IPS DF 6.9 (cell line): ENCODE measurements around the gene PPIL3.

Experiments used
- DNase-seq: peaks from one replicate; pipeline ENCODE4 v3.0.0-alpha.2; 2013; ENCODE audit warnings: low read depth, low spot score
- H3K27ac ChIP-seq: one replicate; pipeline ENCODE4 v1.5.1; 2013; ENCODE audit warnings: low read length, control low read depth
- H3K27me3 ChIP-seq: 2 replicates; pipeline ENCODE4 v1.6.1; 2013; ENCODE audit warnings: mild to moderate bottlenecking, low read length; ENCODE audit not compliant: control insufficient read depth, insufficient read depth
- H3K36me3 ChIP-seq: 2 replicates; pipeline ENCODE4 v1.6.1; 2013; ENCODE audit warnings: low read length; ENCODE audit not compliant: control insufficient read depth, insufficient read depth
- H3K4me1 ChIP-seq: 2 replicates; pipeline ENCODE4 v1.6.1; 2013; ENCODE audit warnings: low read length; ENCODE audit not compliant: control insufficient read depth, insufficient read depth
- H3K4me3 ChIP-seq: 2 replicates; pipeline ENCODE4 v1.5.1; 2013; ENCODE audit warnings: mild to moderate bottlenecking, low read length
- H3K9me3 ChIP-seq: 2 replicates; pipeline ENCODE4 v1.6.1; 2013; ENCODE audit warnings: low read length, inconsistent platforms; ENCODE audit not compliant: control insufficient read depth, insufficient read depth
- WGBS: extraction: QIAGEN DNeasy Blood & Tissue Kit; methylation state at CpG from one replicate; pipeline ENCODE4 v1.1.7; 2013; ENCODE audit warnings: mixed read lengths, missing lambda C conversion rate; ENCODE audit not compliant: insufficient read length, insufficient coverage; 5-methylcytosine and 5-hydroxymethylcytosine counted together

The PPIL3 gene

GRCh38 chr2:200860092-200860795, 28.6 kb downstream of the PPIL3 start:
- H3K9me3 ChIP-seq = no peaks in the 10 kb centered on the region
- no peak overlapping the region for H3K27ac ChIP-seq
- H3K4me3 ChIP-seq = no peak overlapping the region
- DNase-seq = no peak
- H3K36me3 ChIP-seq = peaks cover 20% of the 10 kb centered on the region; the same call in 1 of the 2 replicates
- H3K4me1 ChIP-seq = no peaks in the 10 kb centered on the region
- WGBS = no CpG with 5 or more reads among the region's 12 CpGs
- no peaks in the 10 kb centered on the region for H3K27me3 ChIP-seq

- Histone ChIP-seq H3K4me3 (no peak overlapping the region), H3K36me3 (peaks cover 35% of the 10 kb centered on the region; the same call in 1 of the 2 replicates), H3K9me3 (no peaks in the 10 kb centered on the region), H3K27me3 (no peaks in the 10 kb centered on the region), H3K4me1 (no peaks in the 10 kb centered on the region), H3K27ac (no peak overlapping the region)
- no peak for DNase-seq
- WGBS = no CpG with 5 or more reads among the region's 8 CpGs
Observed at GRCh38 chr2:200856806-200857205, 32.1 kb downstream of the PPIL3 start.

- no peaks in the 10 kb centered on the region for H3K27me3 ChIP-seq
- H3K9me3 ChIP-seq = no peaks in the 10 kb centered on the region
- no peak for DNase-seq
- H3K4me3 ChIP-seq = no peak overlapping the region
- H3K27ac ChIP-seq = no peak overlapping the region
- WGBS = no CpG with 5 or more reads among the region's 2 CpGs
- no peaks in the 10 kb centered on the region for H3K4me1 ChIP-seq
- H3K36me3 ChIP-seq = peaks cover 28% of the 10 kb centered on the region; the same call in 1 of the 2 replicates
Observed at GRCh38 chr2:200852605-200853004, 36.3 kb downstream of the PPIL3 start.

GRCh38 chr2:200851398-200852248, 37.3 kb downstream of the PPIL3 start:
- no CpG with 5 or more reads among the region's 6 CpGs for WGBS
- H3K9me3 ChIP-seq = no peaks in the 10 kb centered on the region
- H3K4me3 ChIP-seq = no peak overlapping the region
- no peak overlapping the region for H3K27ac ChIP-seq
- no peaks in the 10 kb centered on the region for H3K27me3 ChIP-seq
- no peak for DNase-seq
- no peaks in the 10 kb centered on the region for H3K4me1 ChIP-seq
- peaks cover 21% of the 10 kb centered on the region; the same call in 1 of the 2 replicates for H3K36me3 ChIP-seq

- Histone ChIP-seq H3K27ac (no peak overlapping the region), H3K27me3 (no peaks in the 10 kb centered on the region), H3K36me3 (peaks cover 21% of the 10 kb centered on the region; the same call in 1 of the 2 replicates), H3K4me3 (no peak overlapping the region), H3K4me1 (no peaks in the 10 kb centered on the region), H3K9me3 (no peaks in the 10 kb centered on the region)
- no peak for DNase-seq
- WGBS = no CpG with 5 or more reads among the region's 14 CpGs
Observed at GRCh38 chr2:200850512-200851256, 38.2 kb downstream of the PPIL3 start.

GRCh38 chr2:200847939-200848338, 40.9 kb downstream of the PPIL3 start:
- no peak for DNase-seq
- WGBS = no CpG with 5 or more reads among the region's 4 CpGs
- H3K27me3 ChIP-seq = no peaks in the 10 kb centered on the region

GRCh38 chr2:200847269-200847668, 41.6 kb downstream of the PPIL3 start:
- Histone ChIP-seq H3K4me3 (no peak overlapping the region), H3K36me3 (peaks cover 6% of the 10 kb centered on the region; the same call in 1 of the 2 replicates)

More at GRCh38 chr2:200847939-200848338, 40.9 kb downstream of the PPIL3 start:
- H3K9me3 ChIP-seq = no peaks in the 10 kb centered on the region
- no peaks in the 10 kb centered on the region for H3K4me1 ChIP-seq
- H3K36me3 ChIP-seq = peaks cover 9% of the 10 kb centered on the region; the same call in 1 of the 2 replicates
- no peak overlapping the region for H3K4me3 ChIP-seq
- H3K27ac ChIP-seq = no peak overlapping the region

GRCh38 chr2:200845669-200846325, 43.1 kb downstream of the PPIL3 start:
- no peaks in the 10 kb centered on the region for H3K9me3 ChIP-seq
- no peak overlapping the region for H3K27ac ChIP-seq
- DNase-seq = no peak
- H3K27me3 ChIP-seq = no peaks in the 10 kb centered on the region
- H3K4me1 ChIP-seq = no peaks in the 10 kb centered on the region
- no peak overlapping the region for H3K4me3 ChIP-seq
- no peaks in the 10 kb centered on the region for H3K36me3 ChIP-seq
- no CpG with 5 or more reads among the region's 10 CpGs for WGBS

More at GRCh38 chr2:200847269-200847668, 41.6 kb downstream of the PPIL3 start:
- Histone ChIP-seq H3K27me3 (no peaks in the 10 kb centered on the region), H3K4me1 (no peaks in the 10 kb centered on the region), H3K9me3 (no peaks in the 10 kb centered on the region), H3K27ac (no peak overlapping the region)
- DNase-seq = no peak

GRCh38 chr2:200845194-200845593, 43.7 kb downstream of the PPIL3 start:
- no peaks in the 10 kb centered on the region for H3K36me3 ChIP-seq
- WGBS = no CpG with 5 or more reads among the region's 5 CpGs
- H3K9me3 ChIP-seq = no peaks in the 10 kb centered on the region
- no peaks in the 10 kb centered on the region for H3K27me3 ChIP-seq
- H3K4me1 ChIP-seq = no peaks in the 10 kb centered on the region
- no peak overlapping the region for H3K4me3 ChIP-seq
- DNase-seq = no peak
- no peak overlapping the region for H3K27ac ChIP-seq
